HG03460 (cell line): ENCODE results near the gene MSLN.
"Not testable (repeated sequence)": the region's sequence is repeated elsewhere in the genome, so short reads cannot be mapped to it uniquely, and the experiment has no call there.

Source experiments
- ATAC-seq: cut with Tn5 transposase; IDR thresholded peaks from one replicate; pipeline ENCODE4 v1.9.1; 2021; ENCODE audit not compliant: unreplicated experiment

The MSLN gene

GRCh38 chr16:772959-773358 is 12.4 kb downstream of the MSLN start:
- ATAC-seq: no peak

DNA sequence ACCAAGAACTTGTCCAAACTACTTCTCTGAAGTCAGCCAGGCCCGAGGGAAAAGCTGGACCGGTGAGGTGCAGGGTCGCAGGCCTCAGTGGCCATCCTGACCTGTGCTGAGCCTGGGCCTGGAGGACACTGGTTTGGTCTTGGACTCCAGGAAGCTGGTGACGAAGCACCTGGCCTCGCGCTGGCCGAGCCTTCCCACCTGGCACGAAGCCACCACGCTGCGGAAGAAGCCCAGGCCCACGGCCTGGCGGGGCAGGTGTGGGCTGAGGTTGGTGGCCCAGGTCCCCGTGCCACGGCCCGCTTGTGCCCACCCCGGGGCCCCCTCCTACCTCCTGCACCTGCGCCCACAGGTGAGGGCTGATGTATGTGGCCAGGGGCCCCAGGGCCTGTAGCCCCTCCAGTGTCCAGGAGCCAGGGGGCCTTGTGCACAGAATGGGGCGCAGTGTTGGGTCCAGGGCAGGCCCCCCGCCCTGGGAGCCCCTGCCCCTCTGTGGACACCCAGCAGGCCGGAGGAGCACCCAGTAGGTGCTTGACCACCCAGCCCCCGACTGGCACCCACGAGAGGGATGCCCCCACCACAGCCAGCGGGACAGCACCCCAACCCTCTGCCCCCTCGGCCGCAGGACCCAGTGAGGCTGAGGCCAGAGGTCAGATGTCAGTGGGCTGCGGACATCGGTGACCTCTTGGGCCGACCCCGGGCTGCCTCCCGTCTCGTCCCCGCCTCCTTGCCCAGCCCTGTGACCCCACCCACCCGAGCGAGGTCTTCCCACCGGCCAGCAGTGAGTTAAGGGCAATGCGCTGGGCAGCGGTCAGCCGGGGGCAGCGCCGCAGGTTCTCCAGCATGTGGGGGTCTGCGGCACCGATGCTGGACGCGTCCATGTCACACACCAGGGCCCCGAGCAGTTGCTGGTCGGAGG is 13.8 kb downstream of the MSLN start:
- no peak for ATAC-seq

DNA sequence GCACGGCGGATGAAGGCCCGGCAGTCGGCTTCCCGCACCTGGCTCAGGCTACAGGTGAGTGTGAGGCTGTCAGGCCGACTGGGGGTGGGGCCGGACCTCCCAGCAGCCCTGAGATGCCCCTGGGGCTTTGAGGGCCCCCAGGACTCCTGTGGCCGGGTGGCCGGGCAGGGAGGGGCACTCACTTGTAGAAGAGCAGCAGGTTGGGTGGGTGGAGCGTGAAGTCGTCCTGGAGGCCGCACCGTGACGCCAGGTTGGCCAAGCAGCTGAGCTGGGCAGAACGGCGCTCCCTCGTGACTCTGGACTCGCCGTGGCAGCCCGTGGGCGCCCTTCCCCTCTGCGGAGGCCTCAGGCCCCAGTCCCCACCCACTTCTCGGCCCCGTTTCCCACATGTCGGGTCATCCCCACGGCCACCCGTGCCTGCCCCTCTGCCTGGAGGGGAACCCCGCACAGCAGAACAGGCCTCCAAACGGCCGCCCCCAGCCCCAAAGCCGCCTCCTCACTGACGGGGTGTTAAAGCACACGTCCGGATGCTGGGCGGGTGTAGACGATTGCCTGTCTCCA is 14.8 kb downstream of the MSLN start:
- no peak for ATAC-seq

- not testable (repeated sequence) for ATAC-seq
These were observed 15.8 kb downstream of the MSLN start for GRCh38 chr16:776298-776697.

DNA sequence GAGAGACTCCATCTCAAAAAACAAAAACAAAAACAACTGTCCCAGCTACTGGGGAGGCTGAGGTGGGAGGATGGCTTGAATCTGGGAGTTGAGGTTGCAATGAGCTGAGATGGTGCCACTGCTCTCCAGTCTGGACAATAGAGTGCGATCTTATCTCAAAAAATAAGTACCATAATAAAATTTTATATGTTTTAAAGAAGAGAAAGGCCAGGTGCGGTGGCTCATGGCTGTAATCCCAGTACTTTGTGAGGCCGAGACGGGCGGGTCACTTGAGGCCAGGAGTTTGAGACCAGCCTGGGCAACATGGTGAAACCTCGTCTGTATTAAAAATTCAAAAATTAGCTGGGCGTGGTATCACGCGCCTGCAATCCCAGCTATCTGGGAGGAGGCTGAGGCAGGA is 16.3 kb downstream of the MSLN start:
- ATAC-seq: no peak

DNA sequence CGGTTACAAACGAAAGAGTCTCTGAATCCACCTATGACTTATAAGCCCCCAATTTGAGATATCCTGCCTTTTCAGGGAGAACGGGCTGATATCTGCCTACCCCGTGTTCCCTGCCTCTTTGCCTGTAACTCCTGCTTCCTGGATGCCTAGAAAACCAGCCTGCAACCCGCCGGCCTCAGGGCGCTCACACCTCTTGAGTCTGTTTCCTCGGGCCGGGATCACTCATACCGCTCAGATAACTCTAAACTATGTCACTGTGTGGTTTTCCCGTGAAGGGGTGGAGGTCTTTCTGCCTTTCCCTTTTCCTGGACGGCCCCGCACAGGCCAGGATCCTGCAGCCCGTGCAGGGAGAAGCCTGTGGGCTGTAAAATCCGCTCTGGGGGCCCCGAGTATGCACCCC is 17.3 kb downstream of the MSLN start:
- no peak for ATAC-seq

DNA sequence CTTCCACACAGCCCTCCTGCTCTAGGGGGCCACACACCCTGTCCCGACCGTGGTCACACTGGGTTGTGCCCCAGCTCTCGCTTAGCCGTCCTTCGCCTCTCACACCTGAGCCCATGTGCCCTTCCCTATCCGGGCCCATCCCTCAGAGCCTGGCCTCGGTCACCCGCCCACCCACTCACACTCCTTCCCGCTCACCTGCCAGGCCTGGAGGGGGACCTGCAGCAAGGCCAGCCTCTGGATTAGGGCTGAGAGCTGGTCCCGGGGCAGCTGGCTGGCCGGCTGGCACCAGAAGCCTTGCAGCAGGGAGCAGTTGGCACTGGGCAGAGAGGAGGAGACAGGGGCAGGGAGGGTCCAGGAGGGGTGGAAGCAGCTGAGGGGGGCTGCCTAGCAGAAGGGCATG is 17.9 kb downstream of the MSLN start:
- ATAC-seq: no peak

- no peak for ATAC-seq
These were observed 18.5 kb downstream of the MSLN start for GRCh38 chr16:778909-779527.

DNA sequence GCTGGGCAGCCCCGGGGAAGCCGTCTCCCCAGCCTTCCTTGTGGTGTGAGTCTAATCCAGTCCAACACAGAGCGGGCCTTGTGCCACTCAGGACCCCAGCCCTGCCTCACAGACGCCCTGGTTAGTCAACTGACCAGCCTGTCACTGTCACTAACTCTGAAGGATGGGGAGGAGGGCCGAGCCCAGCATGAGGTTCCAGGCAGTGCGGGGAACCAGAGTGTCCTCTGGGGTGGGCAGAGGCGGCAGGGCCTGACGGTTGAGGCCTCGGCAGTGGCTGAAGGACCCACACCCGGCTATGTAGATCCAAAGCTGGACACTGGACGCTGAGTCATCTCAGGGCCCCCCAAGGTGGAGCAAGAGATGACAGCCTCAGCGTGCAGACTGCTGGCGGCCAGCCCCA is 19.0 kb downstream of the MSLN start:
- ATAC-seq: no peak

DNA sequence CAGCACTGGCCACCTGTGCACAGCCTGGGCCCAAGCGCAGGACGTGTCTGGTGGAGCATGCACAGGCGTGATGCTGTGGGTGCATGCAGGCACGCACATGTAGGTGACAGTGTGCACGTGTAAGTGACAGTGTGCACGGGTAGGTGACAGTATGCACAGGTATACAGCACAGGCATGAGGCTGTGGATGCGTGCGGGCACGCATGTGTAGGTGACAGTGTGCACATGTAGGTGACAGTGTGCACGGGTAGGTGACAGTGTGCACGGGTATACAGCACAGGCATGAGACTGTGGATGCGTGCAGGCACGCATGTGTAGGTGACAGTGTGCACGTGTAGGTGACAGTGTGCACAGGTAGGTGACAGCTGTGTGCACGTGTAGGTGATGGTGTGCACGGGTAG is 19.8 kb downstream of the MSLN start:
- ATAC-seq: no peak

GRCh38 chr16:781346-782010 is 20.9 kb downstream of the MSLN start:
- ATAC-seq: no peak

DNA sequence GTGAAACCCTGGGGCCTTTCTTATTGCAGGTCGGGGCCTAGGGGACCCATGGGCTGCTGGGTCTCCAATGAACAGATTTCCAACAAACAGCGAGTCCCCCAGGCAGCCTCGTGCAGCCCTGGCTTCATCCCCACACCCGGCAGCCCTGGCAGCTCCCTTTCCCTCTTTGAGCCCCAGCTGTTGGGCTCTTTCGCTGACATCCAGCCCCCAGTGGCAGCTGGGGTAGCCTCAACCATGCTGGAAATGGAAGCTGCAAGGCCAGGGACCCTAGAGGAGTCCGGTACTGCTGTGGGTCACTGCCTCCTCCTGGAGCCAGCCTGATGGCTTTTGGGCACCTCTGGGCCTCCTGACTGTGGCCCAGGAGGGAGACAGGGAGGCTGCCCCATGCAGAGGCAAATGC is 21.7 kb downstream of the MSLN start:
- ATAC-seq: no peak

DNA sequence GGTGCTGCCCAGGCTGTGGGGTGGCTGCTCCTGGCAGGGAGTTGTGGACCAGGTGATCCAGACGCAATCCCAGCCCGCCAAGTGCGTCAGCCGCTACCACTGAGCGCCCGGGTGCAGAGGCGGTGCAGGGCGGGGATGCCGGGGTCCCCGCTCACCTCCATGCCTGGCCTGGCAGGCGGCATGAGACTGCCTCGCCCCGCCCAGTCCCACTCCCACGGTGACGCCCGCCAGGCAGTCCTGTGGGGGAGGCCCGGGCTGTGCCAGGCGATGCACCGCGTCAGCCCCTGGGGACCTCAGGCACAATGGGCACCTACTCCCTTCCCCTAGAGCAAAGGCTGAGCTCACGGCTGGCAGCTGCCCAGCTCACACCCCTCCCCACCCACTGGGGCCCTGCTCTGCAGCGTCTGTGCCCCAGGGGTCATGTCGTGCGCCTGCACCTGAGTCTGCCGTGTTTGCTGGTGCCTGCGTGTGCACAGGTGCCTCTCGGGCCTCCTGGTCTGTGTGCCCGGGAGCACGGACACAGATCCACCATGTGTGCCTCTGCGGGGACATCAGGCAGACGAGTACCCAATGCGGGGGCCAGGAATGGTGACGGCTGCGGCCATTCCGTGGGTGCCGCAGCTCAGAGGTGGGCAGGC is 22.4 kb downstream of the MSLN start:
- no peak for ATAC-seq

DNA sequence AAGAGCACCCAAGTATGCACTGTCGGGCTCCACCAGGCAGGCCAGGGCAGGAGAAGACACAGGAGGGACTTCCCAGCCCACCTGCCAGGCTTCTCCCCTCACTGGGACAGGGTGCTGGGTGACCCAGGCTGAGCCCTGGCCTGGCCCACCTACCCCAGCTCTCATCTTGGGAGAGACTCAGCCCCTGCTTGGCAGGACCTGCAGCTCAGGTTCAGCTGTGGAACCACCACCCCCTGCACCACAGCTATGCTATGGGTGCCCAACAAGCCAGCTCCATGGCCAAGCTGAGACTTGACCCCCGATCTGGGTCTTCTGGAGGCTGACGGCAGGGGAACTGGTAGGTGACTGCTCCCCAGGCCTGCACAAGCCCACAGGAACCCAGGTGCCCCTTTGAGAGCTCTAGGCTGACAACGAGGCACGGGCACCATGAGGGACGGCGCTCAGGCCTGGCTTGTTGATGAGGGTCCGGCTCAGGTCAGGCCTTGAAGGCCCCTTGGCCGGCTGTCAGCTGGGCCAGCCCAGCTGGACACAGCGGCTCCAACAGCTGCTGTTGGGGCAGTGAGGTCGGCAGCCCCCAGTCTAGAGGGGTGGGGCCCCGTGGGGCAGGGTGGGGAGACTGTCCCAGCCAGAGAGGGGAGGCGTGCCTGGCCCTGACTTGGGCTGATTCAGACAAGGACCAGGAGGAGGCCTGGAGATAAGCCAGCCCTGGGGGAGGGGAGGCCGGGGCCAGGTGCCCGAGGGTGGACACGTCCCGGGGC is 23.0 kb downstream of the MSLN start:
- no peak for ATAC-seq

DNA sequence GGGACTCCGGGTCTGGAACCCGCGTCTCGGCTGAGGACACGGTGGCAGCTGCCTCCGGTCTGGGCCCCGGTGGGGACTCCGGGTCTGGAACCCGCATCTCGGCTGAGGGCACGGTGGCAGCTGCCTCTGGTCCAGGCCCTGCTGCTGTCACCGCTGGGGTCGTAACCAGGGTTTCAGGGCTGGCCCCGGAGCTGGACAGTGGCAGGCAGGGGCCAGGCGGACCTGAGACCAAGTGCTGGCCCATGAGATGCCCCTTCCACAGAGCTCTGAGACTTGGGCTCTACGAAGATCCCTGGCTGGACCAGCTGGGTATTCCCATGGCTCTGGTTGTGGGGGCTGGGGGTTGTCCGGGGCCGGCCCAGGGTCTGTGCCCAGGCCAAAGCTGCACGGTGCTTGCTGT is 23.9 kb downstream of the MSLN start:
- no peak for ATAC-seq

DNA sequence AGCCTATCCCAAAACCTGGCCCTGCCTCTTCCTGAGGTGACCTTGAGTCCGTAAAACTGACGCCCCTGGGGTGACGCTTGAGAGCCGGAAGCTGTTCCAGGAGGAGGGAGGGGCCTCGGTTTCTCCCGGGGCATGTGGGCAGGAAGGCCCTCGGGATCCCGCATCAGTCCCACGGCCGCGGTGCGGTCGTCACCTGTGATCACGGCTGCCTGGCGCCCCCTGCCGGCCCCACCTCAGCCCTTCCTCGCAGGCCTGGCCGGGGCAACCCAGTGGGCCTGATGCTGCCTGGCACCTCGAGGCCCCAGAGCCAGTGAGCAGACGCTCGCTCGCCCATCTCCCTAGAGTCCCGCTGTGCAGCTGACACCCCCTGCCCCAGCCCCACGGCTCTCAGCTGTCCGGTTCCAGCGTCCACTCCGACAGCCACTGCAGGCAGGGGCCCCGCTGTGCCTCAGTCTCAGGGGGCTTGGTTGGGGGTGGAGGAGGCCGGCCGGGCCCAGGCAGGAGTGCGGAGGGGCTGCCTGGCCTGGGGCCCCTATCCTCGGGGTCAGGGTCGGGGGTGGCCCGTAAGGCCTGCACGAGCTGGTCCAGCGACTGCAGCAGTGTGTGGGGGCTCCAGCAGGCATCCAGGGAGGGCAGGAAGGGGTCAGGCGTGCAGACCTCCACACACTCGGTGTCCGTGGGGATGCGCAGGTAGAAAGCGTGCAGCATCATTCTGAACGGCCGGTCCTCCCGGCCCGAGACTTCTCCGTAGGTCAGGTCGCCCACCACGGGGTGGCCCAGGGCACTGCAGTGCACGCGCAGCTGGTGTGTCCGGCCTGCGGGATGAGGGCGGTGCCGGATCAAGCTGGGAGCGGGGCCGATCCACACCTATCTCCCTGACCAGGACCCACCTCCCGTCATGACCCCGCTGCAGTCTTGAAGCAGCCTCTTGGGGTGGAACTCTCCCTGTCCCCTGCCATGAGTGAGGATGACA is 25.3 kb downstream of the MSLN start:
- ATAC-seq: no peak

DNA sequence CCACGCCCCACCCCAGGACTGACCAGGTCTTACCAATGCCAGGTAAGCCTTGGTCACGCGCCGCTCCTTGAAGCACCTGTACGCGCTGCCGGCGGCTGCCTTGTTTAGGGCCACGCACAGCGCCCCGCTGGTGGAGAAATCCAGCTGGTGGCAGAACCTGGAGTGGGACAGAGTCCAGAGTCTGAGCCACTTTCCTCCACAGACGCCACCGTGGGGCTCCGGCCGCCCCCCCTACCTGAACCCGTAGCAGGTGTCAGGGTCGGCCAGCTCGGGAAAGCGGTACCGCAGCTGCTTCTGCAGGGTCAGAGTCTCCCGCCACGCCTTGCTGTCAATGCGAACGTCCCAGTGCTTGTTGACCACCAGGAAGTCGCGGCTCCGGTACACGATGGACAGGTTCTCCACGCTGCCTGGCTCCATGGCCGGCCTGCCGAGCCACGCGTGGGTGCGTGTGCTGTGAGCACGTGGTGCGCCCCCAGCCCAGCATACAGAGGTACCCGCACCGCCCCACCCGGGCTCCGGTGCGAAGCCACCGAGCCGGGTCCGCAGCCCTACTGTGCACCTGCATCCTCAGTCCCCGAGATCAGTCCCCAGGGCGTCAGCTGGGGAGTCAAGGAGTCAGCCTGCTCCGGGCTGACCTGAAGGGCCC is 26.9 kb downstream of the MSLN start:
- ATAC-seq: peak; percentile 9

DNA sequence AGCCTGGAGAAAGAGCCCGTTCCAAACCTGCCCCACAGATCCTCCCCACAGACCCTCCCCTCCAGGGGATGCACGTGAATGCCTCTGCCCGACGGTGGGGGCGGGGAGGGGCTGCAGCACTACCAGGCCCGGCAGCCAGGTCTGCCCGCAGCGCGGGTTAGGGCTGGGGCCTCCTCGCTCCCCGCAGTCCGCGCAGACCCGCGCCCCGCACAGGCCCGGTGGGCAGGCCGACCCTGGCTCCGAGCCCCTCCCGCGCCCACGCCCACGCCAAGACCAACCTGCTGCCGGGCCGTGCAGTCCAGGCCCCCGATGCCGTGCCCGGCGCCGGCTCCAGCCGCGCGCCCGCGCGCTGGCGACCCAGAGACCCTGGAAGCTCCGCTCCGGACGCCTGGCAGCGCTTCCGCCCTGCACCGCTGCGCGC is 27.5 kb downstream of the MSLN start, which contains the start of gene RPUSD1:
Gene RPUSD1, minus strand, starts transcription at position 404 of the 421 bp plus-strand sequence. CDS start 644 bp downstream, outside the sequence.
- ATAC-seq: peak; percentile 6
